ENCODE measurements around the gene FURIN.

Gene FURIN

GRCh38 chr15:90826886-90827435 is 41.4 kb upstream of the FURIN start:
- in situ Hi-C loops (cut with MboI; ENCODE audit: low sequenced_read_pairs, unreplicated experiment): no loop called here
- no peak for DNase-seq (ENCODE audit: low spot score)
- no peak for TF ChIP-seq CTCF (IDR thresholded peaks at IDR 0.05; ENCODE audit: borderline replicate concordance, control extremely low read depth, extremely low read depth, insufficient read depth, missing control alignments)

- no peak for DNase-seq (ENCODE audit: low spot score)
- in situ Hi-C loops (cut with MboI; ENCODE audit: low sequenced_read_pairs, unreplicated experiment): no loop called here
- TF ChIP-seq CTCF (IDR thresholded peaks at IDR 0.05; ENCODE audit: borderline replicate concordance, control extremely low read depth, extremely low read depth, insufficient read depth, missing control alignments): no peak
These were observed 40.3 kb upstream of the FURIN start for GRCh38 chr15:90828111-90828510.

- DNase-seq (ENCODE audit: low spot score): no peak
- no peak for TF ChIP-seq CTCF (IDR thresholded peaks at IDR 0.05; ENCODE audit: borderline replicate concordance, control extremely low read depth, extremely low read depth, insufficient read depth, missing control alignments)
- in situ Hi-C loops (cut with MboI; ENCODE audit: low sequenced_read_pairs, unreplicated experiment): no loop called here
These were observed 39.3 kb upstream of the FURIN start for GRCh38 chr15:90829126-90829525.

- no peak for TF ChIP-seq CTCF (IDR thresholded peaks at IDR 0.05; ENCODE audit: borderline replicate concordance, control extremely low read depth, extremely low read depth, insufficient read depth, missing control alignments)
- in situ Hi-C loops (cut with MboI; ENCODE audit: low sequenced_read_pairs, unreplicated experiment): no loop called here
- DNase-seq (ENCODE audit: low spot score): peak; percentile 71
These were observed 38.4 kb upstream of the FURIN start for GRCh38 chr15:90829942-90830440.

GRCh38 chr15:90834626-90835025 is 33.8 kb upstream of the FURIN start:
- TF ChIP-seq CTCF (IDR thresholded peaks at IDR 0.05; ENCODE audit: borderline replicate concordance, control extremely low read depth, extremely low read depth, insufficient read depth, missing control alignments): no peak
- no peak for DNase-seq (ENCODE audit: low spot score)
- in situ Hi-C loops (cut with MboI; ENCODE audit: low sequenced_read_pairs, unreplicated experiment): no loop called here

GRCh38 chr15:90836296-90836871 is 32.0 kb upstream of the FURIN start:
- DNase-seq (ENCODE audit: low spot score): no peak
- no peak for TF ChIP-seq CTCF (IDR thresholded peaks at IDR 0.05; ENCODE audit: borderline replicate concordance, control extremely low read depth, extremely low read depth, insufficient read depth, missing control alignments)
- in situ Hi-C loops (cut with MboI; ENCODE audit: low sequenced_read_pairs, unreplicated experiment): no loop called here

All from GM13976 (cell line).